ENCODE data around the gene INF2. TPM values are rescaled to one million over a fixed set of nuclear protein-coding genes. Genes with fewer than 3 reads are reported as not detected.

The INF2 gene
- total RNA-seq: 100 to 1,000 TPM in 1 of 4 donors, 10 to 100 TPM in 3; 50.9 to 104 (median 87.5) TPM

DNA sequence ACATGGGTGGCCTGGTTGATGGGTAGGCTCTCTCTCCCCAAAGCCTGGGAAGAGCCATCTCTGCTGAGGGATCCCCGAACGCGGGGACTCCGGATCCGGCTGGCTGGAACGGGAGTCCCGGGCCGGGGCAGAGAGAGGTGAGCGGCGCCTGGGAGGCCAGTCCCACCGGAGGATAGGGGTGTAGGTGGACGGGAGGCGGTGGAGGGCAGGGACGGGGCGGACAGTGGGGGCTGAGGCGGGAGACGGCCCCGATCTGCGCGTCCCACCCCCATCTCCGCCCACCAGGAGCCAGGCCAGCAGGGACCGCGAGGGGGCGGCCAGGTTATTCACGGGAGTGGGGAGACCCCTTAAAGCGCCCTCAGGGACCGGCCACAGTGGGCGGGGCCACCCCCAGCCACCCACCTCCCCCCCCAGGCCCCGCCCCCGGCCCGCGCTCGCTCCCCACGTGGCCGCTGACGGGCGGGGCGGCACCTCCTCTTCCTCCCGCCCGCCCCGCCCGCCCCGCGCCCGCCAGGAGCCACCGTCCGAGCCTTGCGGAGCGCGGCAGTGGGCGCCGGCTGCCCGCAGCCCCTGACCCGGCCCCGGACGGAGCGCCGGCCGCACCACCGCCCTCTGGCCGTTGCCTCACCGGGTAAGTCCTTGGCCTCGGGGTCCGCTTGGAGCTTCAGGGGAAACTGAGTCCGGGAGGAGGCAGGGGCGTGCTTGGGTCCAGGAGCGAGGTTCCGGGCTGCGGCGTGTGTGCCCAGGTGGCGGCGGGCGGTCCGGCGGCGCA lies at the start of gene INF2:
INF2 (plus strand) TSS at position 510 of the 772 bp plus-strand sequence. CDS start 11,748 bp downstream, outside the sequence.
- DNase-seq (ENCODE audit: low spot score) (no peak), ATAC-seq (ENCODE audit: low FRiP score) (peak; percentile 39)

DNA sequence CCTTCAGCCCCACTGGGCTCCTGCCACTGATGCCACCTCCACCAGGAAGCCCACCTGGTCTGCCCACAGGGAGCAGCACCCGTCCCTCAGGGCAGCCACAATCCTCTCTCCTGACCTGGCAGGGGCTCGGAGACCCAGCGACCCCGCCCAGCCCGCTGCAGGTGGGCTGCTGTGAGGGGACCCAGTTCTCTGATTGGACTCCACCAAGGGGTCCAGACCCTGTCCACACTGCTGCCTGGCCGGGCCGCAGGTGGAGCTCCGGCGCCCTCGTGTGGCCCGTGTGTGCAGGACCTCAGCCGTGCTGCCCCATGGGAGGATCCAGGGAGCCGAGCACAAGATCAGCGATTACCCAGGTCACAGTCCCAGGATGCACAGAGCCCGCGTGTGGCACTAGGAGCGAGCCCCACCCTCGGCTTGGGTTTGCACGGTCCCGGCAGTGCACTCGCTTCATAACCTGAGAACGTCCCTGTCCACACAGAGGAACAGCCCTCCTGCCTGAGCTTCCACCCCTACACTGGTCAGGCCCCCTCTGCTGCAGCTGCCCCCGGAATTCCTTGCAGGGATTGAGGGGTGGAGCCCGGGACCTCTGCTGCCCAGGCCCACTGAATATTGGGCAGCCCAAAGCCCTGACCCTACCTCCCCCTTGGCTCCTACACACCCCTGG lies 49.4 kb upstream of the INF2 start:
- no peak for DNase-seq (ENCODE audit: low spot score)
- ATAC-seq (ENCODE audit: low FRiP score): no peak
- TF ChIP-seq, protein P1, sequence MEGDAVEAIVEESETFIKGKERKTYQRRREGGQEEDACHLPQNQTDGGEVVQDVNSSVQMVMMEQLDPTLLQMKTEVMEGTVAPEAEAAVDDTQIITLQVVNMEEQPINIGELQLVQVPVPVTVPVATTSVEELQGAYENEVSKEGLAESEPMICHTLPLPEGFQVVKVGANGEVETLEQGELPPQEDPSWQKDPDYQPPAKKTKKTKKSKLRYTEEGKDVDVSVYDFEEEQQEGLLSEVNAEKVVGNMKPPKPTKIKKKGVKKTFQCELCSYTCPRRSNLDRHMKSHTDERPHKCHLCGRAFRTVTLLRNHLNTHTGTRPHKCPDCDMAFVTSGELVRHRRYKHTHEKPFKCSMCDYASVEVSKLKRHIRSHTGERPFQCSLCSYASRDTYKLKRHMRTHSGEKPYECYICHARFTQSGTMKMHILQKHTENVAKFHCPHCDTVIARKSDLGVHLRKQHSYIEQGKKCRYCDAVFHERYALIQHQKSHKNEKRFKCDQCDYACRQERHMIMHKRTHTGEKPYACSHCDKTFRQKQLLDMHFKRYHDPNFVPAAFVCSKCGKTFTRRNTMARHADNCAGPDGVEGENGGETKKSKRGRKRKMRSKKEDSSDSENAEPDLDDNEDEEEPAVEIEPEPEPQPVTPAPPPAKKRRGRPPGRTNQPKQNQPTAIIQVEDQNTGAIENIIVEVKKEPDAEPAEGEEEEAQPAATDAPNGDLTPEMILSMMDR (IDR thresholded peaks at IDR 0.05): no peak

More for the DNA sequence above, at the start of gene INF2:
- TF ChIP-seq, protein P1 (IDR thresholded peaks at IDR 0.05): no peak

DNA sequence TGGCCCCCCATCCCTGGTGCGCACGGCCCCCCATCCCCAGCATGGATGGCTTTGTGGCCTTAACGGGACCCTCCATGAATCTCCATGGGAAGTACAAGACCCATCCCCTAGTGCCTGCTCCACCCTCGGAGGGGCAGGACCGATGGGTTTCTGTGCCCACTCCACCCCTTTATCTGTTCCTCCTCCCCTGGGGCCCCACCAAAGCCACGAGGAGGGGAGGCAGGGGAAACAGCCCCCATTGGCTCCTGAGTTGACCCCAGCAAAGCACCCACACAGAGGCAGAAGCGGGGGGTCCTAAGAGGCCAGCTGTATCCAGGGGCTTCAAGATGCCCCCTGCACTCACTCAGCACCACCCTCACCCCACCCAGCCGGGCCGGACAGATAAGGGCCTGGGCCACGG lies 48.7 kb upstream of the INF2 start:
- ATAC-seq (ENCODE audit: low FRiP score) (no peak), DNase-seq (ENCODE audit: low spot score) (no peak)
- TF ChIP-seq, protein P1 (IDR thresholded peaks at IDR 0.05): no peak

DNA sequence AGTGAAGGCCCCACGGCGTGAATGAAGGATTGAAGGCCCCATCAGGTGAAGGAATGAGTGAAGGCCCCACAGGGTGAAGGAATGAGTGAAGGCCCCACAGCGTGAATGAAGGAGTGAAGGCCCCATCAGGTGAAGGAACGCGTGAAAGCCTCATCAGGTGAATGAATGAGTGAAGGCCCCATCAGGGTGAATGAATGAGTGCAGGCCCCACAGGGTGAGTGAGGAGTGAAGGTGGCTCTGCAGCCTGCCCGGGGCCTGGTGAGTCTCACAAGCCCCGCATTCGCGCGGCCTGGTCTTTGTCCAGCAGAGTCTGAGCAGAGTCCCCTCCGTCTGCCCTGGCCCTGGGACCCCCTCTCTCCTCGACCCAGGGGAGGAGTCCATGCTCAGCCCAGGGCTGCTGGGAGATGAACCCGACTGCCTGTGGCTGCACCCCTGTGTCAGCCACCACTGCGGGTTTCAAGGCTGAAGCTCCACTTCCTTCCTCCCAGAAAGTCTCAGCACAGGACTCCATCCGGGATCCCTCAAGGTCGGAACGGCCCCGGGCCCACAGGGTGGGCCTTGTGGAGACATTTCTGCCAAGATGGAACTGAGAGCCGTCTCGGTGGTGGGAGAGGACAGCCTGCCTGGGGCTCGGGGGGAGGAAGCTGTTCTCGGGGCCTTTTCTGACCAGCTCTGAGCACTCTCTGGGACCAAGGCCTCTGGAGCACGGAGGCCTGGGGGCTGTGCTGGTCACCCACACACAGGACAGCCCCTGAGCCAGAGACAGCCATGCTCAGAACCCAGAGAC lies 47.5 kb upstream of the INF2 start:
- DNase-seq (ENCODE audit: low spot score) (no peak), ATAC-seq (ENCODE audit: low FRiP score) (no peak)
- TF ChIP-seq, protein P1 (IDR thresholded peaks at IDR 0.05): no peak

DNA sequence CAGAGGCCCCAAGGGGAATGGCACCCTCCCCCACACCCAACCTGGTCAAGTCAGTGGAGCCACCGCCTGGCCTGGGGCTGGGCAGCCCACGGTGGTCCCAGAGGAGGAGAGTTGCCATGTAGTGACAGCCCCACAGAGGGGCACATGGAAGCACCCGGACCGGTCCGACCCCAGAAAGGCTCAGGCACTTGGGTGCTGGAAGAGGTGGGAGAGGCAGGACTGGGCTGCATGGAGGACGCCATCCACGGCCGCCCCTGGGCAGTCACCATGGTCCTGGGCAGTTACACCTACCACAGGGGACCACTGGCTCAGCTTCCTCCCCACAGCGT lies 46.9 kb upstream of the INF2 start:
- DNase-seq (ENCODE audit: low spot score) (no peak), ATAC-seq (ENCODE audit: low FRiP score) (no peak)
- TF ChIP-seq, protein P1 (IDR thresholded peaks at IDR 0.05): no peak

DNA sequence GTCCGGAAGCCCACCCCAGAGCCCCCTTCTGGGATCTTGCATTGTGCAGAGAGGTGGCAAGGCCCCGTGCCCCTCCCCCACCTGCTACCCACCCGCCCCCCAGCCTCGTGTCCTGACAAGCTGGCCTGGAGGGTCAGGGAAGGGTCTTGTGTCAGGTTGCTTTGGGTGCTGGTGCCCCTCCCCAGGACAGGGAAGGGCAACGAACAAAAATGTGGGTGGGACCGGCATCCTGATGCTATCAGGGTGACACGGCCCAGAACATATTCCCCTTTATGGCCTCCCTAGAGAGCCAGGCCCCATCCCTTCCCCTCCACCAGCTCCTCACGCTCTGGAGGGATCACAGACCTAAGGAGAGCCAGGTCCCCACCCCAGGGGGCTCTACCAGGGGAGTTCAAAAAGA lies 46.1 kb upstream of the INF2 start:
- TF ChIP-seq, protein P1 (IDR thresholded peaks at IDR 0.05): no peak
- DNase-seq (ENCODE audit: low spot score) (no peak), ATAC-seq (ENCODE audit: low FRiP score) (no peak)

Data from omental fat pad (tissue), 4 donors.